ENCODE data around the gene PITPNC1. TPM values are rescaled to one million over a fixed set of nuclear protein-coding genes. Genes with fewer than 3 reads are reported as not detected.

The PITPNC1 gene
- total and polyA plus RNA-seq, 2 donors (not counting 1 experiment from before 2014, with no cell fraction given) = 5.8 to 7.1 TPM

- no peaks in the 10 kb centered on the region for H3K4me1 ChIP-seq (ENCODE audit: control insufficient read depth, extremely low read depth, insufficient read depth, low read length)
- TF ChIP-seq EZH2 (IDR thresholded peaks at IDR 0.05; ENCODE audit: low read length, missing control alignments) (no peak), CTCF (conservative IDR thresholded peaks at IDR 0.05 in 1 of 2, IDR thresholded peaks at IDR 0.05 in 1 of 2; ENCODE audit: low read depth in 1 of 2, low read length in 2 of 2) (no peak)
- DNase-seq (ENCODE audit: low read depth in 2 of 2) = no peak
- no peak overlapping the region for H3K4me2 ChIP-seq (ENCODE audit: extremely low read depth, insufficient read depth, low read length)
- H2AFZ ChIP-seq (ENCODE audit: low read length) = no peak overlapping the region
- no peaks in the 10 kb centered on the region for H4K20me1 ChIP-seq (ENCODE audit: control insufficient read depth, extremely low read depth, insufficient read depth, low read length)
- H3K79me2 ChIP-seq (ENCODE audit: control insufficient read depth, insufficient read depth, low read length) = no peaks in the 10 kb centered on the region
- H3K9ac ChIP-seq (ENCODE audit: insufficient read depth, low read length) = no peak overlapping the region
- H3K27me3 ChIP-seq (ENCODE audit: control insufficient read depth, insufficient read depth, low read length) = no peaks in the 10 kb centered on the region
- no peaks in the 10 kb centered on the region for H3K9me3 ChIP-seq (ENCODE audit: control insufficient read depth, insufficient read depth, low read depth, low read length)
- no peaks in the 10 kb centered on the region for H3K36me3 ChIP-seq (ENCODE audit: control insufficient read depth, insufficient read depth, low read length)
- no peak overlapping the region for H3K4me3 ChIP-seq (replicated peaks in 1 of 4; ENCODE audit: control extremely low read depth in 1 of 4, insufficient read depth in 1 of 4, low read depth in 3 of 4, low read length in 4 of 4)
- H3K27ac ChIP-seq (ENCODE audit: insufficient read depth, low read length) = no peak overlapping the region
Measured at GRCh38 chr17:67412032-67412431, 35.0 kb downstream of the PITPNC1 start.

GRCh38 chr17:67412941-67413340 lies 35.9 kb downstream of the PITPNC1 start:
- Histone ChIP-seq H2AFZ (ENCODE audit: low read length) (no peak overlapping the region), H3K4me3 (replicated peaks in 1 of 4; ENCODE audit: control extremely low read depth in 1 of 4, insufficient read depth in 1 of 4, low read depth in 3 of 4, low read length in 4 of 4) (no peak overlapping the region), H4K20me1 (ENCODE audit: control insufficient read depth, extremely low read depth, insufficient read depth, low read length) (no peaks in the 10 kb centered on the region), H3K4me1 (ENCODE audit: control insufficient read depth, extremely low read depth, insufficient read depth, low read length) (no peaks in the 10 kb centered on the region), H3K4me2 (ENCODE audit: extremely low read depth, insufficient read depth, low read length) (no peak overlapping the region), H3K27me3 (ENCODE audit: control insufficient read depth, insufficient read depth, low read length) (no peaks in the 10 kb centered on the region), H3K27ac (ENCODE audit: insufficient read depth, low read length) (no peak overlapping the region), H3K36me3 (ENCODE audit: control insufficient read depth, insufficient read depth, low read length) (no peaks in the 10 kb centered on the region), H3K9ac (ENCODE audit: insufficient read depth, low read length) (no peak overlapping the region), H3K79me2 (ENCODE audit: control insufficient read depth, insufficient read depth, low read length) (no peaks in the 10 kb centered on the region), H3K9me3 (ENCODE audit: control insufficient read depth, insufficient read depth, low read depth, low read length) (no peaks in the 10 kb centered on the region)
- DNase-seq (ENCODE audit: low read depth in 2 of 2) = no peak
- TF ChIP-seq EZH2 (IDR thresholded peaks at IDR 0.05; ENCODE audit: low read length, missing control alignments) (no peak), CTCF (conservative IDR thresholded peaks at IDR 0.05 in 1 of 2, IDR thresholded peaks at IDR 0.05 in 1 of 2; ENCODE audit: low read depth in 1 of 2, low read length in 2 of 2) (no peak)

GRCh38 chr17:67413388-67413787 lies 36.3 kb downstream of the PITPNC1 start:
- no peaks in the 10 kb centered on the region for H3K36me3 ChIP-seq (ENCODE audit: control insufficient read depth, insufficient read depth, low read length)

More at GRCh38 chr17:67413388-67413787, 36.3 kb downstream of the PITPNC1 start:
- no peak for TF ChIP-seq CTCF (conservative IDR thresholded peaks at IDR 0.05 in 1 of 2, IDR thresholded peaks at IDR 0.05 in 1 of 2; ENCODE audit: low read depth in 1 of 2, low read length in 2 of 2)
- TF ChIP-seq EZH2 (IDR thresholded peaks at IDR 0.05; ENCODE audit: low read length, missing control alignments) = no peak
- no peak overlapping the region for H2AFZ ChIP-seq (ENCODE audit: low read length)
- no peaks in the 10 kb centered on the region for H3K79me2 ChIP-seq (ENCODE audit: control insufficient read depth, insufficient read depth, low read length)
- H3K4me2 ChIP-seq (ENCODE audit: extremely low read depth, insufficient read depth, low read length) = no peak overlapping the region
- no peaks in the 10 kb centered on the region for H3K9me3 ChIP-seq (ENCODE audit: control insufficient read depth, insufficient read depth, low read depth, low read length)
- no peak overlapping the region for H3K9ac ChIP-seq (ENCODE audit: insufficient read depth, low read length)
- no peak overlapping the region for H3K27ac ChIP-seq (ENCODE audit: insufficient read depth, low read length)
- no peaks in the 10 kb centered on the region for H3K27me3 ChIP-seq (ENCODE audit: control insufficient read depth, insufficient read depth, low read length)
- H3K4me1 ChIP-seq (ENCODE audit: control insufficient read depth, extremely low read depth, insufficient read depth, low read length) = no peaks in the 10 kb centered on the region
- no peak for DNase-seq (ENCODE audit: low read depth in 2 of 2)
- no peaks in the 10 kb centered on the region for H4K20me1 ChIP-seq (ENCODE audit: control insufficient read depth, extremely low read depth, insufficient read depth, low read length)
- no peak overlapping the region for H3K4me3 ChIP-seq (replicated peaks in 1 of 4; ENCODE audit: control extremely low read depth in 1 of 4, insufficient read depth in 1 of 4, low read depth in 3 of 4, low read length in 4 of 4)

Data from fibroblast of lung (primary cell).